HL-60/S4 (cell line): ENCODE measurements around the gene RFPL3.
"Not testable (repeated sequence)": the region's sequence is repeated elsewhere in the genome, so short reads cannot be mapped to it uniquely, and the experiment has no call there.

Experiments
- in situ Hi-C: fragments of 300-500 bp; cut with MboI; formaldehyde crosslinking; loops from 2 replicates; pipeline ENCODE4 v1.14.3; 2022; ENCODE audit warnings: low sequenced_read_pairs

The RFPL3 gene

GRCh38 chr22:32357567-32357966 is at the start of gene RFPL3:
Gene RFPL3 (plus strand): TSS chr22:32357867. CDS start chr22:32358072, 205 bp downstream.
- in situ Hi-C loops = not testable (repeated sequence)

- in situ Hi-C loops = no loop called here
These were observed 49.5 kb upstream of the RFPL3 start for GRCh38 chr22:32308191-32308590.

- in situ Hi-C loops = no loop called here
These were observed 48.7 kb upstream of the RFPL3 start for GRCh38 chr22:32308934-32309333.

- in situ Hi-C loops = no loop called here
These were observed 47.9 kb upstream of the RFPL3 start for GRCh38 chr22:32309585-32310251.

- in situ Hi-C loops = no loop called here
These were observed 46.9 kb upstream of the RFPL3 start for GRCh38 chr22:32310777-32311176.

GRCh38 chr22:32311551-32312071 is 46.1 kb upstream of the RFPL3 start:
- in situ Hi-C loops = no loop called here

GRCh38 chr22:32312748-32313147 is 44.9 kb upstream of the RFPL3 start:
- in situ Hi-C loops = no loop called here

- in situ Hi-C loops = no loop called here
These were observed 44.1 kb upstream of the RFPL3 start for GRCh38 chr22:32313532-32313931.

- in situ Hi-C loops = no loop called here
These were observed 40.1 kb upstream of the RFPL3 start for GRCh38 chr22:32317524-32317923.

DNA sequence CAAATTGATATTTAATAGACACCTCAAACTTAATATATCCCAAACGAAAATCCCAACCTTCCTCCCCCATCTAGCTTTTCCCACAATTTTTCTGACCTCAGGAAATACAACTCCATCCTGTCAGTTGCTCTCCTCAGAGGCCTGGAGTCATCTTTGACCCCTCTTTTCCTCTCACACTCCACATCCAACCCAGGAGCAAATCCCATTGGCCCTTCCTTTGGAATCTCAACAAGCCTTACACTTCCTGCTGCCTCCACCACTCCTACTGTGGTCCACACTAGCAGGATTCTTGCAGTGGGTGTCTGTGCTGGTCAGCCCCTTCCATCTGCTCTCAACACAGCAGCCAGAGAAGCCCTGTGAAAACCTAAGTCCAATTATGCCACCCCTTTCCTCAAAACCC is 39.3 kb upstream of the RFPL3 start:
- in situ Hi-C loops = no loop called here

- in situ Hi-C loops = no loop called here
These were observed 37.7 kb upstream of the RFPL3 start for GRCh38 chr22:32319861-32320406.

GRCh38 chr22:32322986-32323385 is 34.7 kb upstream of the RFPL3 start:
- in situ Hi-C loops = no loop called here

- in situ Hi-C loops = no loop called here
These were observed 34.0 kb upstream of the RFPL3 start for GRCh38 chr22:32323513-32324164.

DNA sequence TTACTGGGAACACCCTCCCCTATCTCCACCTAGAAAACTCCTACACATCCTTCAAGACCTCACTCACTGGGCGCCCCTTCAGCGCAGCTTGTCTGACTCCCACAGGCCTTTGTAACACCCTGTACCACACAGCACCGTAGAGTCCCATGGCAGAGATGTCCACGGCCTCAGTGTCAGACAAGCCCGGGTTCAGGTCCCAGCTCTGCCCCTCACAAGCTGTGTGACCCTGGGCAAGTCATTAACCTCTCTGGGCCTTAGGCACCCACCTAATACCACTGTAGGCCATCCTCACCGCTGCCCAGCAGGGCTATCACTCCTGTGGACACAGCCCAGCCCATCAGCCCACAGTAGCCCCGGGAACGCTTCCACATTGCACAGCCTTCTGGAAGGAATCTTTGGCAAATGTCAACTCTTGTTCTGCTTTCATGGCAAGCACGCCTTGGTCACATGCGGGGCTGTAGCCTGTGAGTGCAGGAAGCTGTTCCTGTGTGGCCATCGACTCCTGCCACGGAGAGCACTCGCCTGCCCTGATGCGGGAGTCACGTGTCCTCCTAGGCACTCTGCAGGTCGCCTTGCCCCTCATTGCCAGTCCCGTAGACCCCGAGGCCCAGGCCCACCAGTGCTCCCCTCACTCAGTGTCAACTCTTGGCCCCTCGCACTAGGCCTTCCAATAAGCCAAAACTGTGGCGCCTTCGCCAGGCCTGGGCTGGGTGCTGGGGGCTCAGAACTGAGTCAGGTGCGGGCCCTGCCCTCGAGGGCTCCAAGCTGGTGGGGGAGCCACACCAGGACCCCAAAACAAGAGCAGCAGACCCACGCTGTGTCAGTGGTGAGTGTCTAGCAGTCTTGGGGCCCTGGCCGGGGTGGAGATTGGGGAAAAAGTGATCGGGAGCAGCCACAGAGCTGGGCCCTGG is 32.9 kb upstream of the RFPL3 start:
- in situ Hi-C loops = no loop called here

DNA sequence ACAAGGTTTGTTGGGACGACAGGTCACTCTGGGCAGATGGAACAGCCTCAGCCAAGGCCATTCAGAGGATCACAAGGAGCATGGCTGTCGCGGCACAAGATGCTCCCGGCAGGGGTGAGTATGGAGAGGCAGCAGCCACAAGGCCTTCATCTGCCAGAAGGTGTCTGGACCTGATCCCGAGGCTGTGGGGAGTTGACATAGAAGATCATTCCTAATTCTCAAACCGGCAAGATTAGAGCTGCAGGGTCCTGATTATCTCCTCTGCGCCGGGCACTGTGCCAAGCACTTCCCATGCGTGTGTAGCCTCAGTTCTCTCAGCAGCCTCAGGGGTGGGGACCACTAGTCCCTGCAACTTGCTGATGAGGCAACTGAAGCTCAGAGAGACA is 32.3 kb upstream of the RFPL3 start:
- in situ Hi-C loops = no loop called here

GRCh38 chr22:32325811-32326237 is 31.8 kb upstream of the RFPL3 start:
- in situ Hi-C loops = no loop called here

- in situ Hi-C loops = no loop called here
These were observed 31.0 kb upstream of the RFPL3 start for GRCh38 chr22:32326647-32327046.

GRCh38 chr22:32327066-32327465 is 30.6 kb upstream of the RFPL3 start:
- in situ Hi-C loops = no loop called here

DNA sequence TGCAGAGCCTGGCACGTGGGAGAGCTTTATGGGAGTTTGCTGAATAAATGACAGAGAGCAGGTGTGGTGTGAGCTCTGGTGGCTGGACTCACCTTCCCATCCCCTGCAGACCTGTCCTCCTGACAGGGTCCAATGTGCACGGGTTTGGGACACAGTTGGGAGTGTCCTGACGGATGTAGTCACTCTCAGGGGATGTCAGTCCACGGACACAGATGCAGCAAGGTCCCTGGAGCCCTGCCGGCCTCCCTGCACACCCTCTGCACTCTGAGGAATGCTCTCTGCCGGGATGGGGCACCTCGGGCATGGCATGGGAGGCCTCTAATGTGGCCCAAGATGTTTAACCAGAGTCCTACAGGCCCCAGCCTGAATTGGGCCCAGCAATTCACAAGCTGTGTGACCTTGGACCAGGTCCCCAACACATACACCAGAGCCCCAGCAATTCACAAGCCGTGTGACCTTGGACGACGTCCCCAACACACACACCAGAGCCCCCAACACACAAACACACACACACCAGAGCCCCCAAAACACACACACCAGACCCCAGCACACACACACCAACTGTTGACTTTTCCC is 30.0 kb upstream of the RFPL3 start:
- in situ Hi-C loops = no loop called here

DNA sequence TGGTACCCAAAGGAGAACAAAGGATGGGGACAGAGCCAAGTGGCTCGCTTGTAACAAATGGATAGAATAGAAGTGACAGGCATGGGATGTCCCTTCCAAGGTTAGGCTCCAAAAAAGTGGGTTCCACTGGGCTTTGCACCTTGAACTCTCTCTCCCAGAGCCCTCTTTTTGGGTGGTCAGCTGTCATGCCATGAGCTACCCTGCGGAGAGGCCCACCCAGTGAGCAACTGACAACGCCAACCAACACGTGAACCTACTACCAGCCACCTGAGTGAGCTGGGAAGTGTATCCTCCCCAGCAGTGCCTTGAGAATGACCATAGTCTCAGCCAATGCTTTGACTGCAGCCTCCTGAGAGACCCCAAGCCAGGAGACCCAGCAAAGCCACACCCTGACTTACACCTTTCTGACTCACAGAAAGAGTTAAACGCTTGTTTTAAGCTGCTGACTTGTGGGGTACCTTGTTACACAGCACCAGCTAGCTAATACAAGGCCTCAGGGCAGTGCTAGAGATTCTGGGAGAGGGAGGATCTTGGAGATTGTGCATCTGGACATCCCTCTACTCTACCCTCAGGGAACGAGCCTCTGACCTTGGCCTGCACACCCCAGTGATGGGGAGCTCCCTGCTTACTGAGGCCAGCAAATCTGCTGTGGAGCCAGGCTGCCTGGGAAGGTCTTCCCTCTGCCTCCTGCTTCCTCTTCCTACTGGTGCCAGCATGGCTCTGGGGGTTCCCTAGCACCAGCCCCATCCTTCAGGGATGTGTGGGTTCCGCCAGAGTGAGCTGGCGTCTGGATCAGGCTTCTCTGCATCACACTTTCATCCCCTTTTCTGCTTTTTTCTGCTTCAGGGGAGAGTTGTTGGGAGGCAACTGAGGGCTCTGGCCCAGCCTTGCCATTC is 29.1 kb upstream of the RFPL3 start:
- in situ Hi-C loops = no loop called here
